DMS53 treated with DMSO at 0.1 percent for 48 hours (cell line): ENCODE measurements around the gene ETV3.
"Not testable (repeated sequence)": the region's sequence is repeated elsewhere in the genome, so short reads cannot be mapped to it uniquely, and the experiment has no call there.

ENCODE experiments used
- DNase-seq: peaks from one replicate; lab custom pipeline; 2025; ENCODE audit not compliant: unreplicated experiment; lab: John Stamatoyannopoulos, UW

The ETV3 gene

DNA sequence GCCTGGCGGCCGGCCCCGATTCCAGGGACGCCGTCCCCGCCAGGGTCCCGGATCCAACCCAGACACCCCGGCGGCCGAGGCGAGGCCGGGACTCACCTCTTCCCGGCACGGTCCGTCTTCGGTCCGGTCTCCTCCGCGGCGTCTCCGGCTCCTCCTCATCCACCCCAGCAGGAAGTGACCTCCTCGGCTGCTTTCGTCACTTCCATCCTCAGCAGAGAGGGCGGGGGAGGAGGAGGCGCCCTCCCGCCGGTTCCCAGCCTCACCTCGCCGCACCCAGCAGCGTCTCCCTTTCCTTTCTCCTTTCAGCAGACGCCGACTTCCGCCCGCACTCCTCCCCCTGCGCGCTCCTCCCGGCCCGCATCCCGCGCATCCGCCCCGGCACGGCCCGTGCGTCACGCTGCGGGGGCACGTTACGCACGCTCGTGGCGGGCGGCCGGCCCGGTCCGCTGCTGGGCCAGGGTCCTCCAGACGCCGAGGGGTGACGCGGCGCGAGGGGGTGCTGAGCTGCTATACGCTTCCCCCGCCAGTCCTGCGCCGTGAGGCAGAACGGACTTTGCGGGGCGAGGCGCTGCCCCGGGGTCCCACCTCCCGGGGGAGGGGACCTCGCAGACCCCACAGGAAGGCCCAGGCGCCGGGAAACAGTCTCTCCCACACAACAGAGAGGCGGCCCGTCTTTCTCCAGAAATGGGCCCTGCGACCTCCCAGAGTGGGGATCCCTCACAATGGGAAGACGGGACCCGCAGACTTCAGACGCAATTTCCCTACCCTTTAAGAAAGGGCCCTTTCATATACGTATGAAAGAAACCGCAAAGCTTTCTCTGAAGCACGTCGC, at the start of gene ETV3:
ETV3 (minus strand) TSS at position 176 of the 832 bp plus-strand sequence. CDS start 2,043 bp downstream, outside the sequence.
- peak; percentile 82 for DNase-seq

DNA sequence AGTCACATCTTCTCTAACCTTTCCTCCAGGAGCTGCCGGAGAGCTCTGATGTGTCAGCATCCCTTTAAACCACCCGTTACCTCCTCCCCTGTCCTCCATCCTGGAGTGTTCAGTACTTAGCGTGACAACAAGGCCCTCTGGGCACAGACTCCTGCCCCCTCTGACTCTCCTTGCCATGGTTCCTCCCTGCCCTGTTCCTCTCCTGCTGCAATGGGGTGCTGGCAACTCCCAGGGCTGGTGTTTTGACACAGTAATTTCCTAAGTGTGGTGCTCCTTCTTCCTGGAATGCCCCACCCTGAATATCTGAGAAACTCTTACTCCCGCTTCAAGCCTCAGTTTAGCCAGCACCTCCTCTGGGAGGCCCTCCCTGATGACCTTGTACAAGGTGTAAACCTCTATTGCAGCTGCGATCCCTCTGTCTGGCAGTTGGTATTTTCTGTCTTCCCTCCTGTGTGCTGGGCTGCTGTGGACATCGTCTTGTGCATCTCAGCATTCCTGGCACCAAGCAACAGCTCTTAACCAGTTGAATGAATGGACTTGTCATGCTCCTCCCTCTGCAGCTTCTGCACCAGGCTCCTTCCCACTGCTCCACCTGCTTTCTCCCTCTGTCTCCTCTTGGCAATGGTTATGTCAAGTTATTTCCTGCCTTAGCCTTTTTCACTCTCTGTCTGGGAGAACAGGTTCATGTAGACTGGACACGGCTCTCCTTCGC, 48.2 kb upstream of the ETV3 start:
- no peak for DNase-seq

DNA sequence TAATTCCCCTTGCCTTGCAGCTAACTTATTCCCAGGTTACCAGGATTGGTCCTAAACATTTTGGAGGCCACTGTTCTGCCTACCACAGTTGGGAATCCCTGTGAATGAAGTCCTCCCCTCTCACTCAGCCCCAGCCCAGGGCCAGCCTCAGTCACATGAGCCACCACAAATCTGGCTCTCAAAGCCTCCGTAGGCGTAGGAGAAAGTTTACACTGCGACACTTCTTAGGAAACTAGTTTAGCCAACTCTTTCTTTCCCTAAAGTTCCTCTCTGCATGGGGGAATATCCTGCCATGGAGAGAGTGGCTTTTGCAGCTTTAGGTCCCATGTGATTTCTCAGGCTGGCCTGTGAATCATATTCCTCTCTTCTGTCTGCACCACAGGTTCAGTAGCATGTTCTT, 45.7 kb upstream of the ETV3 start:
- DNase-seq, result no peak

DNA sequence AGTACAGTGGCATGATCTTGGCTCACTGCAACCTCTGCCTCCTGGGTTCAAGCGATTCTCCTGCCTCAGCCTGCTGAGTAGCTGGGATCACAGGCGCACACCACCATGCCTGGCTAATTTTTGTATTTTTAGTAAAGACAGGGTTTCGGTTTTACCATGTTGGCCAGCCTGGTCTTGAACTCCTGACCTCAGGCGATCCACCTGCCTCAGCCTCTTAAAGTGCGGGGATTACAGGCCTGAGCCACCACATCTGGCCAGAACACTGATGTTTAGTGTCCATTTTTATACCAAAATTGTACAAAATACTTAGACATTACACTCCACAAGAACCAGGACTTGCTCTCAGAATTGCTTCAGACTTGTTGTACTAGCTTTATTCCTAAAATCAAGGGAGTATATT, 44.2 kb upstream of the ETV3 start:
- not testable (repeated sequence) for DNase-seq

DNA sequence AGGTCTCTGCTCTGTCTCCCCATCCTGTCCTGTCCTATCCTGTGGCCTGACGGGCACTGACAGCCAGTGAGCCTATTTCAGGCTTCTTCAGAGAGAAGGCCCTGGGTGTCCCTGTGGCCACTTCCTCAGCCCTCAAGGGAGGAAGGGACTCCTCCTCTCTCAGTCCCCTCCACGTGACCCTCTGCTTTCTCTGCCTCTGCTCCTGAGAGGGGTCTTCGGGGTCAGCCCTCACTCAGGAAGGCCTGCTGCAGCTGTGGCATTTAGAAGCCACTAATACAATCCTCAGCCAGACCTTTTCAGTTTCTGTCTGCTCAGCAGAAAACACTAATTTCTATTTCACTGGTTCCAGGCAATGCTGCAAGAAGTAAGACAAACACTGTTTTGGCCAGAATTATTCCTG, 43.6 kb upstream of the ETV3 start:
- DNase-seq, result no peak

DNA sequence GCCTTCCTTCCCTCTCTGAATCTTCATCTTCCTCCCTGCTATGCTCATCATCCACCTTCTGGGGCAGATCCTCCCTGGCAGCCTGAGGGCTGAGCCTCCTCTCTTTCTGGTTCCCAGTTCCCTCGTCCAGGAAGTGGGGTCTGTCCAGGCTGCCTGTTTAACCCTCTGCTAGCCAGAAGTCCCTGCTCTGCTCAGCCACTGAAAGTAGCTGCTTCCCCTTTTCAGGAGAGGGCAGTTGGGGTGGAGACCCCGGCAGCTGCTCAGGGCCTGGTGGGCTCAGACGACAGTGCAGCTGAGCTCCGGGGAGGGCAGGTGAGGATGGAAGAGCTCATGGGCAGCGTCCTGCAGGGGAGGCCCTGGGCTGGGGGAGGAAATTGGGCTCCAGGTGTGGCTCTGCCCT, 43.1 kb upstream of the ETV3 start:
- no peak for DNase-seq

DNA sequence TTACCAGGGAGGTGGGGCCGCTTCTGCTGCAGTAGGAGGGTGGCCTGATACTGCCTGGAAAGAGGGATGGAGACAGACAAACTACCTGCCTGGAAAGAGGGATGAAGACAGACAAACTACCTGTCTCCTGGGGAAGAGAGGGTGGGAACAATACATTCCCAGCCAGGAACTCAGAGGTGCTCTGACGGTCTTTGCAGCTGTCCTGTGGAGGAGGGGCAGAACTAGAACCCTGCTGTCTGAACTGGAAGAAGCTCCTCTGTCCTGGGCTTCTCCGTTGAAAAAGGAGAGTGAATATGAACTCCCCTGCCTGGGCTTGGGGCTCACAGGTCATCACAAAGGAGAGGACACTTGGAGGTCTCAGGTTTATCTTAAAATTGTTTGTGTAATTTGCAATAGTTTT, 40.3 kb upstream of the ETV3 start:
- DNase-seq, result no peak

DNA sequence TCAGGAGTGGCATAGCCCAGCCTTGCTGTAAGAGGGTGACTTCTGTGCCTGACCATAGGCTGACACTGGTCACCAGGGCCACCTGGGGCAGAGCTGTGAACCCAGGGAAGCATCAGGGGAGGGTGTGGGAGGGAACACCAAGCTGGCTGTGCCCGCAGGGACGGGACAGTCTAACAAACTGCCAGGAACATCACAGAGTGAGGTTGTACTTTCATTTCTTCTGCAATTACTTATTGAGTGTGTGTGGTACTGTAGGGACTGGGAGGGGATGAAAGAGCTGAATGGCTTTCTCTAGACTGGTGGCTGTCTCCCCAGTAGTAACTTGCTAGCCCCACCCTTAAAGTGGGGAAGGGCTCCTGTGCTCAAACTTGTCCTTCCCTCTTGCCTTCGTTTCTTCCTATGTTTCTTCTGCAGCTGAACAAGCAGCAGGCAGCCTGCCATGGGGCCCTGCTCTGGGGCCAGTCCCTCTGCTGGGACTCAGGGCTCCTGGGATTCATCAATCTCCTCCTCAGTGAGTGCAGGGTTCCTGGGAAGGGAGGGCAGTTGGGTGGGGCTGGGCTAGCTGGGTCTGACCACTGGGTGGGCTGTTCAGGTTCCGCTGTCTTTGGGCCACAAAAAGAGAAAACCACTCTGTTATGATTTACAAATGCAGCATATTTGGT, 39.7 kb upstream of the ETV3 start:
- DNase-seq, result no peak

DNA sequence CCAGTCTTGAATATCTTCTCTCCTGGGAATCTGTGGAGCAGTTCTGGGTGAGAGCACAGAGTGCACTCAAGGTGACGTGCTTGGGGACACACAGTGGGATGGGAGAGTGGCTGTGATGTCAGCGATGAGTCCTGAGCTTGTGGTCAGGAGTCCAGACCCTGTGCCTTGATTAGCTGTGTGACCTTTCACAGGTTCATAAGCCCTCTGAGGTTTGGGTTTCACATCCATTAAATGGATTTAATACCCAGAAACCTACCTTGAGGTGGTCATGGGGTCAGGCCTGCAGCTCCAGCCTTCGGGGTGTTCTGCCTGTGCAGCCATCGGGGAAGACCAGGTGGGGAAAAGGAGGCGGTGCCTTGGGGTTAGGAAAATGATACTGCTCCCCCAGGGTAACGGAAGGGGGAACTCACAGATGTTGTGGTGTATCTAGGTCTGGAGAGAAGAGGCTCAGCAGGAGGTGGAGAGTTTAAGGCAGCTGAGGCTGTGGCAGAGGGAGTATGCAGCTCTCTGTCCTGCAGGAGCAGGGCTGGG, 38.5 kb upstream of the ETV3 start:
- DNase-seq, result no peak

DNA sequence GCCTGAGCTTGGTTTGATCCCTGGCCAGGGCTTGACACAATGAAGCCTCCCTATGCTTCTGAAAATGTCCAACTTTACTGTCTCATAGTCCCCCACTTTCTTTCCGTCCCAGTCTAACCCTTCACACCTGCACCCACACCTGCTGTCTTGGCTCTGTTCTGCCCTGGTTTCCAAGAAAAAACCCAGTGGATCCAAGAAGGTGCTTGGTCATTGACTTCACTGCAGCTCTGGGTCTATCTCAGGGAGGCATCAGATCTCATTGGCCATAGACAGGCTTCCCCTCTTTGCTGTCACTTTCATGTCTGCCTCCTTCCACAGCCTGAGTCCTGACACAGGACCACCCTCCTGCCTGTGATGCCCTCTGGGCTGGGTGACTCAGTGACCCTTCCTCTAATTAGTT, 37.8 kb upstream of the ETV3 start:
- DNase-seq, result no peak

DNA sequence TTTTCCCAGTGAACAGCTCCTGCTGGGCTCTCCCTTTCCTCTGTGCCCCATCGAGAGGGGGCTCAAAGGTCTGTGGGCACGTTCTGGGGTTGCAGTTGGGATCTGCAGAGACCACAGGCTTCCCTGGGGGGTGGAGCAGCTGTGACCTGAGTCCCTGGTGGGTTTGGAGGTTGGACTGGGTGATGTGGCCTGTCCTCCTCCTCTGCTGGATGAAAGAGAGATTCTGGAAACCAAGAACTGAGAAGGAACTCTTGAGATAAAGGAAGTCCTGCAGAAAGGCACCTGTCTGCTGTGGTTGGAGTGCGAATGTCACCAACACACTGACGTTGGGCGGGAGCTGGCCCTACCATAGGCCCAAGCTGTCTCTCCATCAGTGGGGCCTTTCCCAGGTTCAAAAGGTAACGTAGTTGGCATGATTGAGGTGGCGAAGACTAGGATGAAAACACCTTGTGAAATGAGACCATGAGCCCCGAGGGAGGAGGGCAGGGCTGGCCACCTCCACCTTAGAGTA, 35.8 kb upstream of the ETV3 start:
- DNase-seq, result no peak

DNA sequence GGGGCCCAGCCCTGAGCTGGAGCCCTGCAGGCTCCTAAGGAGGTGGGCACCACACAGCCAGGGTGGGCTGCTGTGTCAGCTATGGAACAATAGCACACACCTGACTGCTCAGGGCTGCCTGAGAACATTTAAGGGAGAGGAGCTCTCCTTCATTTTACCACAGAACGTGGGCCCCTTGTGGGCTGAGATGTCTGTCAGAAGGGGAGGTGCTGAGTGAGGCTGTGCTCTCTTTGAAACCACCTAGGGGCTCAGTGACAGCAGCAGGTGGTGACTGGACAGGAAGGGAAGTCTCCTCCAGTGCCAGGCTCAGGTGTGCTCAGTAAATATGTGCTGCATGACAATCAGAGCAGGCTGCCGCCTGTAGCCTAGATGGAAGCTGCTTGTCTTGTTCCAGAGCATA, 35.0 kb upstream of the ETV3 start:
- DNase-seq, result not testable (repeated sequence)

DNA sequence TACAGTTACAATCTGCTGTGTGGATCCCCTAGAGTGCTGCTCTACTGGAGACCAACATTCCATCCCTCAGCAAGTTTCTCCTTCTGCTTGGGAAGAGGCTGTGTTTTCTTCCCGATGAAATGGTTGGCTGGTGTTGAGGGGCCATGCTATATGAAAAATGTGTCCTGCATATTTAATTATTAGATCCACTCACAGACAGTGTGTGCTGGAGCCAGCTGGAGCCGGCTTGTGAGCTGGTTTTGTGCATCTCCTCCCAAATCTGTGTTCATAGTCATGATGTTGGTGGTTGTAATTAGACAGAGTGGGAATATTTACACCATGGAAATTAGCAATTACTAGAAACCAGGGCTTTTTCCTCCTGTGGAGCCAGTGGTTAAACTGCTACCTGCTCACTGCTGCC, 34.4 kb upstream of the ETV3 start:
- not testable (repeated sequence) for DNase-seq

DNA sequence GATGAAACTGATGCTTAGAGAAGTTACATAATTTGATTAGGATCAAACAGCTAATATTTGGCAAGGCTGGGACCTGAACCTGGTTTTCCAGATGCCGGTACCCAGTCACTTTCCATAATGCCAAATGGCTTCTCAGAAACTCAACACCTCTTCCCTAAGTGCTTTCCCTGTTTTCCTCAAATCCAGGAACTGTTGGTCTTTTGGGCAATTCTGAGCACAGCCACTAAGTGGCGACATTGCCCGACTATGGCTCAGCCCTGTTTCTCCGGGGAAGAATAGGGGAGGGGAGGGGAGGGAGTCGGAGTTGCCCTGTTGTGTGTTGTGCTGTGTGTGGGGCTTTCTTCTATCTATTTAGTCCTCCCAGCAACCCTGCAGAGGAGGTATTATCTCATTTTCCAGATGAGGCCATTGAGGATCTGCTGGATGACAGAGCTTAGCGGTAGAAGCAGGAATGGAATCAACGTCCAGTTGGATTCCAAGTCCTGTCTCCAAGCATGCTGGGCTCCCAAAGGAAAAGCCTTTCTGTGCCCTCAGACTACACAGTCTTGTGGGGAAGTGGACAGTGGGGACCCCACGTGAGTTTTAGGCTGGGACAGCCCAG, 33.8 kb upstream of the ETV3 start:
- DNase-seq, result peak; percentile 33

DNA sequence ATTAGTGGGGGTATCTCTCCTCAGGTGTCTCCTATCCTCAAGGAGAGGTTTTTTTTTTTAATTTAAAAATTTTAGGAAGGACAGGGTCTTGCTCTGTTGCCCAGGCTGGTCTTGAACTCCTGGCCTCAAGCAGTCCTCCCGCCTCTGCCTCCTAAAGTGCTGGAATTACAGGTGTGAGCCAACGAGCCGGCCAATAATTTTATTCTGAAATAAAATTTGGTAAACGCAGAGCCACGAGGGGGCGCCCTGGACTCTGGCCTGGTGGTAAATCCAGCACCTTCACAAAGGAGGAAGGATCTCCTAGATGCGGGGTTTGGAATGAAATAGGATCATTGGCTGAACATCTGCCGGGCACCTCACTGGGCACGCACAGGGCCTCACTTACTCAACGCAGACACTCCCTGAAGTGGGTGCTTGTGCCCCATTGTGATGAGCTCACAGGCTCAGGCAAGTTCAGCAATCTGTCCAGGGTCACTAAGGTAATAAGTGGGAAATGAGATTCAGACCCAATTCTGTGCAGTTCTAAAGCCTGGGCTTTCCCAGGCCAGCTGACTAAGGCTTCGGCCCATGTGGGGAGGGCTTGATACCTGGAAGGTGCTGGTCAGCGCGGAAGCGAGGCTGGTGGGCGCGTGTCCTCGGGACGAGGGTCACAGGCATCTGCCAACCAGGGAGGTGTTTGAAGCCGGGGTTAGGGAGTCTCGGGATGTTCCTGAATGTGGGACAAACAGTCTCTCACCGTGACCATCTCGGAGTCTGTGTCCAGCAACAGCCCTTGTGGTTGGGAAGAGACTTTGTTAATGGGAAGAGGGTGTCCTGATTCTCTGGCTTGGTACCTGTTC, 32.7 kb upstream of the ETV3 start:
- peak; percentile 59 for DNase-seq

DNA sequence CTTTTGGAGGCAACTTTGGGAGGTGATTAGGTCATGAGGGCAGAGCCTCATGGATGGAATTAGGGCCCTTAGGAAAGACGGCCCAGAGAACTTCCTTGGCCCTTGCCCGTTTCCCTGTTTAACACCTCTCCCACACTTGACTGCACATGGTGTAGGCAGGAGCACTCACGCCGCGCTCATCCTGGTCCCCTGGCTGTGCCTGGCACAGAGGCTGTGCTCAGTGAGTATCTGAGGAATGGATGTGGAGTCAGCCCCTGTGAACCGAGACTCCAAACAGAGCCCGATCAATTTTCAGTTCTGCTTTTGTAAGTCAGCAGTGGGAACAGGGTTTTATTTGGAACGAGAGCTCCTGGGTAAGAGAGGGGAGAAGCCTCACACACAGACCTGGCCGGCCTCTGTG, 29.8 kb upstream of the ETV3 start:
- DNase-seq, result no peak

DNA sequence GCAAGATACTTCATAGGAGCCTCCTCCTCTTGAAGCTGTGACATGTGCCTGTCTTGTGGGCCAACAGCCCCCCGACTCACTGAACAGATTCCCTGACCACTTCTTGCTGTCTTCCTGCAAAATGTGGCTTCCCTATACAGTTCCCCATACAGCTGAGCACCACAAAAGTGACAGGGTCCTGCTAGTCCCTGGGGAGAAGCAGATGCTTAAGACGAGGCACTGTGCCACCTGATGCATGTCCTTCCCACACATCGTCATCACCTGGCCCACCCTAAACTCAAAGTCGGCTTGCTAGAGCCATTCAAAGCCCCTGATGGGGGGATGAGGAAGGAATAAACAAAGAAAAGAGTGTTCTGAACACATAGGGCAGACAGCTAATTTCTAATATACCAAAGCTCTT, 29.2 kb upstream of the ETV3 start:
- DNase-seq, result no peak

DNA sequence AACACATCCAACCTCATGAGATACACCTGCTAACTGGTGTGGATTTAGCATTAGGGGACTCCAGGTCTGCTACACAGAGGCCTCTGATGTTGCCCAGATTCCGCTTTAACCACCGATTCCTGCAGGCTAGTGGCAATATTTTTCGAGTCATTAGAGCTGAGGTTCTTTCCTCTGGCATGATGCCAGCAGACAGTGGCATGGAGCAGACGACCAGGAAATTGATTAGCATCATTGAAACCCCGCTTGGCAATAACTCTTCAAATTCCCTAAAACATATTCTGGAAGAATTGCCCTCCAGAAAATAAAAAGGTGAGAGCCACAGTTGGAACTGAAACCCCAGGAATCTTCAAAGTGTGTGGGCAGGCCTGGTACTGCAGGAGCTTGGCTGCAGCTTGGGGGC, 28.4 kb upstream of the ETV3 start:
- no peak for DNase-seq

DNA sequence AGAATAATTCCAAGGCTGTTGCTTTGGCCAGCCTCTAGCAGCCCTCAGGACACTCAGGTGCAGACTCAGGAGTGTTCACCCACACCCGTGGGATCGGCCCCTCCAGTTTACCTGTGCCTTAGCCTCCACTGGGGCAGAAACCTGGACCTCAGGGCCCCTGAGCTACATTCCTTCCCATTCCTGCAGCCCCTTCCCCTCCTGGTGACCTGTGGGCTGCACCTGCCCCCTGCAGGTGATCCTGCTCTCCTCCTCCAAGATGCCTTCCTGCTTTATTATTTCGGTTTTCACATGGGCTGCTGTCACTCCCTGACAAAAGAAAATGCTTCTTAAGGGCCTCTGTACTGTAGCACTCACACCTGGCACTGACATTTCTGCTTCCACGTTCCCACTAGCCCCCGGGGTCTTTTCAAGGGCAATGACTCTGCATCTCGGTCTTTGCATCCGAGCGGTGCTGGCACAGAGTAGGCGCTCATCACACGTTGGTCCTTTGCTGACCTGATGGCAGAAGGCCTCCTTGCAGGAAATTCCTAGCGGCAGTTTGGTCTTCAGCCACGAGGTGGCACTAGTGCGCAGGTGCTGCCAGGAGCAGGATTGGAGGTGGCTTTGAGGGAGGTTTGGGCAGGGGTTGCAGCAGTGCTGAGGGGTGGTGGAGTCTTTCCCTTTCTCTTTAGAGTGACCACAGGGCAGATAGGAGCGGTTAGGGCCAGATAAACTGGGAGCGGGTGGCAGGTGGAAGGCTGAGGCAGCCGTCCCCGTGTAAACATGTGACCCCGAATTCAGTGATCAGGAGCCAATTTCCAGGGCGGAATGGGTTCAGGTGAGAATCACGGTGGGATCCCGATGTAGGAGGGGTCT, 25.3 kb upstream of the ETV3 start:
- DNase-seq, result peak; percentile 65
